ENCODE data around the gene LYST.
"Not testable (repeated sequence)": the region's sequence is repeated elsewhere in the genome, so short reads cannot be mapped to it uniquely, and the experiment has no call there.

LYST gene

GRCh38 chr1:235767795-235768194 lies 98.9 kb downstream of the LYST start:
- in situ Hi-C loops (cut with MboI; ENCODE audit: low sequenced_read_pairs), result no loop called here

GRCh38 chr1:235766794-235767285 lies 99.9 kb downstream of the LYST start:
- in situ Hi-C loops (cut with MboI; ENCODE audit: low sequenced_read_pairs), result no loop called here

DNA sequence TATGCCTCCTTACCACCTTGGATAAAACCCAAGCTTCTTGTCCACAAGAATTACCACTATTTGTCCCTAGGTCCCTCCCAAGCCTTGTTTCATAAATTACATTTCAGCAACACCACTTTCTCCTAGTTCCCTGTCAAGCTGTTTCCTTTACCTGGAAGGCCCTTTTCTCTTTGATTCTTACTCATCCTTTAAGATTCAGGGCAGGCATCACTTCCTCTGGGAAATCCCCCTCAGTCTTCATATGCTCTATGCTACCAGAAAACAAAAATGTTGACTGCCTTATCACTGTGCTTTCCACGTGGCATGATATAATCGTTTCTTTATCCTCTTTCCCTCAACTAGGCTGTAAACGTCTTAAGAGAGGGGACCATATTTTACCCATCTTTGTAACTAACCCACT lies 102.7 kb downstream of the LYST start:
- in situ Hi-C loops (cut with MboI; ENCODE audit: low sequenced_read_pairs), result no loop called here

DNA sequence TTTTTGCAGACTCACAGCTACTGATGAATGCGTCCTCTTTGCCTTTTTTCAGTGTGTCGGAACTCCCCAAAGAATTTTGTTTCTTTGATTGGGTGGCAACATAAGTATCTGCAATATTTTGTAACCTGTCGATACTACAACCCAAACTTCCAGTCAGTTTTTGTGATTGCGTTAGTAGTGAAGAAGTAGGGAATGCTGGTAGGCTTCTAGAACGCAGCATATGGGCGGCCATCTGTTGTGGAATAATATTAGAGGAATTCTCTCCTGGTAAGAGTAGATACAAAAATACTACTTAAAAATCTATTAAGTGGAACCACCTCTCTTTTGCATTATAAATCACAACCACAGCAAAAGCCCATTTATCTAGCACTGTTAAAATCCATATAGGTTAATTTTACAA lies 107.4 kb downstream of the LYST start:
- in situ Hi-C loops (cut with MboI; ENCODE audit: low sequenced_read_pairs), result no loop called here

- in situ Hi-C loops (cut with MboI; ENCODE audit: low sequenced_read_pairs), result no loop called here
Observed at GRCh38 chr1:235758931-235759330, 107.8 kb downstream of the LYST start.

DNA sequence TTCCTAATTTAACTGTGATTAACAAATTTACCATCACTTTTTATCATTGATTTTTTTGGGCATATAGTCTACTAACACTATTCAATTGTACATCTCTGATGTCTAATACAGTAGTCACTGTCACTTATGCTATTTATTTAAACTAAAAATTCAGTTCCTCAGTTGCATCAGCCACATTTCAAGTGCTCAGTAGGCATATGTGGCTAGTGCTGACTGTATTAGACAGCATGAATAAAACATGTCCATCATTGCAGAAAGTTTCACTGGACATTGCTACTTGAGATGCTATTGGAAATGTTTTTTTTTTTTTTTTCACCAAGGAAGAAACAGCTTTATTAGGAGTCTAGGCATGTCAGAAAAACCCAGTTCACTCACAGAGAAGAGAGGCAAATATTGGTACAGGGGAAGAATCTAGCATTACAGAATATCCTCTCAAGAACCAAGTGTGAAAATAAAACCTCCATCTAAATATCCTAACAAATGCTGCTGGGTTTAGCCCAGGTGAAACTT lies 109.1 kb downstream of the LYST start:
- in situ Hi-C loops (cut with MboI; ENCODE audit: low sequenced_read_pairs), result no loop called here

GRCh38 chr1:235754186-235754585 lies 112.5 kb downstream of the LYST start:
- in situ Hi-C loops (cut with MboI; ENCODE audit: low sequenced_read_pairs), result not testable (repeated sequence)

- in situ Hi-C loops (cut with MboI; ENCODE audit: low sequenced_read_pairs), result no loop called here
Observed at GRCh38 chr1:235749755-235750300, 116.9 kb downstream of the LYST start.

- in situ Hi-C loops (cut with MboI; ENCODE audit: low sequenced_read_pairs), result no loop called here
Observed at GRCh38 chr1:235748747-235749146, 118.0 kb downstream of the LYST start.

- in situ Hi-C loops (cut with MboI; ENCODE audit: low sequenced_read_pairs), result no loop called here
Observed at GRCh38 chr1:235746245-235746644, 120.5 kb downstream of the LYST start.

- in situ Hi-C loops (cut with MboI; ENCODE audit: low sequenced_read_pairs), result no loop called here
Observed at GRCh38 chr1:235745503-235746136, 121.1 kb downstream of the LYST start.

- in situ Hi-C loops (cut with MboI; ENCODE audit: low sequenced_read_pairs), result no loop called here
Observed at GRCh38 chr1:235742914-235743599, 123.6 kb downstream of the LYST start.

DNA sequence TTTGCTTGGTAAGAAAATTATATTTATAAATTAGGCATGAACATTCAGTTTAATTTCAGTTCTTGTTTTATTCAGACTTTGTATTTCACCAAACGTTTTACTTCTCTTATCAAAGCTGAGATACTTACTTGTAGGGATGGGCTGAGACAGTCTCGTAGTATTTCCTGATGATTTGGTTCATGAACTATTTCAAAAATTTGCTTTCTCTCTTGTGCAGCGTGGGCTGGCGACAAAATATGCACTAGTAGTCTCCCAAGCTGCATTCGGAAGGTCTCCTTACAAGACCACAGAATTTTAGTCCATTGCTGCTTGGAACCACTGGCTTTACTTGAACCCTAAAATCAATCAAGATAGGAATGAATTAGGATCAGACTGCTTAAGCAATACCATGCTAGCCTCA lies 125.4 kb downstream of the LYST start:
- in situ Hi-C loops (cut with MboI; ENCODE audit: low sequenced_read_pairs), result no loop called here

- in situ Hi-C loops (cut with MboI; ENCODE audit: low sequenced_read_pairs), result loop anchor here (10.0 kb wide), 1 partner anchor 225 kb away; no protein-coding TSS in a partner anchor
Observed at GRCh38 chr1:235739631-235740030, 127.1 kb downstream of the LYST start.

DNA sequence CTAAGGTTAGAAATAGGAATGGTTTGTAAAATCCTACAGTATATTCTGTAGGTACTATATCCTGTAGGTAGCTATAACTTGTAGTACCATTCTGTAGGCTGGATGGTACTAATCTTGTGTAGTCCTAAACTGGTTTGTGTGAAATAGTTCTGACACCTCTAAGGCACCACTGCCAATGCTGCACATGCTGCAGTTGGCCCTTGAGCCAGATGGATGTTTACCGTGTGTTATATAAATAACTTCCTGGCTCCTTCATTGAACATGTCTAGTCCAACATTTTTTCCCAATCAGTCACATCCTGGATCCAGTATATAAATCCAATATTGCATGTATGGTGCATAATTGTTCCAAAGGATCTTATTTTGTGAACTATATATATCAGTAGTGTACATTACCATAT lies 127.6 kb downstream of the LYST start:
- in situ Hi-C loops (cut with MboI; ENCODE audit: low sequenced_read_pairs), result loop anchor here (10.0 kb wide), 1 partner anchor 224 kb away; no protein-coding TSS in a partner anchor

DNA sequence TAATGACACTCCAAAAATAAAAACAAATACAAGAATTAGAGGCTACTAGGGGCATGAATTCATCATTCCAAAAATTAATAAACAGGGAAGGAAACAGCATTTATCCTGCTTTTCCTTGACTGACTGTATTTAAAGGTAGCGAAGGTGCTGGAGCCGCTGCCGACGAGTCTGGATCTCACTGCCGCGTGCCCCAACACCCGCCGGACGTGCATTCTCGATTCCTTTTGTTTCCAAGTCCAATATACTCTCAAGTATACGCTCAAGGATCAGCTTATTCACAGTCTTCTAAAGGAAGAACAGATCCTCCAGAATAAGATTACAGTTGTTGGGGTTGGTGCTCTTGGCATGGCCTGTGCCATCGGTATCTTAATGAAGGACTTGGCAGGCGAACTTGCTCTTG lies 129.0 kb downstream of the LYST start:
- in situ Hi-C loops (cut with MboI; ENCODE audit: low sequenced_read_pairs), result loop anchor here (10.0 kb wide), 1 partner anchor 223 kb away; no protein-coding TSS in a partner anchor

DNA sequence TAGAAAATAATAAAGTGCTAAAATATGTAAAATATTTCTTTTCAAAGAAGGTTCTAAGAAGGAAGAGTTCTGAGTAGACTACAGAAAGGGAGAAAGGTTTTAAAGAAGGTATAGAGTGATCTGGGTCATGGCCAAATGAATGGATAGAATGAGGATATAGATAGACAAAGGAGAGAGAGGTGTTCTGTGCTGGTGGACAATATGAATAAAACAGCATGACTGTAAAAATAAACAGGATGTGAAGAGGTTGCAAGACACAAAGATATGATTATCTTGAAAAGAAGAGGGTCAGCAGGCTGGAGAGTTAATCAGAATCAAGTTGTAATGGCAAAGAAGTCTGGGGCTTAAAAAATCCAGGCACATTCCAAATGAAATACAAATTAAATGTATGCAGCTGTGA lies 130.4 kb downstream of the LYST start:
- in situ Hi-C loops (cut with MboI; ENCODE audit: low sequenced_read_pairs), result loop anchor here (10.0 kb wide), 1 partner anchor 221 kb away; no protein-coding TSS in a partner anchor

DNA sequence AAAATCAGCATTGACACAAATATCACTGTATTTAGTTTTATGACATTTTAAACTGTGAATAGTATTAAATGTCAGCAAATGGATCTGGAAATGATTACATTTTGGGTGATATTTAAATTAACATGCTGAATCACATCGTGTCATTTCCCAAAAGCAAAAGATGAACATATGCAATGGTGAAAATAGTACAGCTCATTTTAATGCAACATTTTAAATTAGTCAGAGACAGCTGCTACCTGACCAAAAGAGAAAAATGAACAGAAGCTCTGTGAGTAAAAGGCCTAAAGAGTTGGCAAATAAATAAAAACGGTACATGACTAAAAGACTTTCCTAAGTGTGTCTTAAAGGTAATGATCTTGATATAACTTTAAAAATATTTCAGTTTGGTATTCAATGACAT lies 131.1 kb downstream of the LYST start:
- in situ Hi-C loops (cut with MboI; ENCODE audit: low sequenced_read_pairs), result loop anchor here (10.0 kb wide), 1 partner anchor 221 kb away; no protein-coding TSS in a partner anchor

DNA sequence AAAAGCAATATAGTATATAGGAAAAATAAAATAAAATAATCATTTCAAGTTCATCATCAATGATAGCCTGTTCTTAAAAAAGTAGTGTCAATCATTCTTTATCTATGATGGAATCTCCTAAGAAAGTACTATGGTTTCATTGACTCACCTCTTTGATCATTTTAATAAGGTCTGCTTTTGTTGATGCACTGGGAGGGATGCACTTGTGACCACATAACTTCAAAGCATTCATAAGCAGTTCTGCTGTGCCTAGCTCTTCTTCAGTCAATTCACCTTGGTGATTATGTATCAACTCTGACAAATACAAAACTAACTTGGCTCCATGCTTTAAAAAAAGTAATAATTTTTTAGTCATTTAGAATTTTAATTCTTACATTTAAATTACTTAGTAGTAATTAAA lies 132.4 kb downstream of the LYST start:
- in situ Hi-C loops (cut with MboI; ENCODE audit: low sequenced_read_pairs), result loop anchor here (10.0 kb wide), 1 partner anchor 220 kb away; no protein-coding TSS in a partner anchor

- in situ Hi-C loops (cut with MboI; ENCODE audit: low sequenced_read_pairs), result loop anchor here (10.0 kb wide), 1 partner anchor 215 kb away; no protein-coding TSS in a partner anchor
Observed at GRCh38 chr1:235730007-235730406, 136.7 kb downstream of the LYST start.

DNA sequence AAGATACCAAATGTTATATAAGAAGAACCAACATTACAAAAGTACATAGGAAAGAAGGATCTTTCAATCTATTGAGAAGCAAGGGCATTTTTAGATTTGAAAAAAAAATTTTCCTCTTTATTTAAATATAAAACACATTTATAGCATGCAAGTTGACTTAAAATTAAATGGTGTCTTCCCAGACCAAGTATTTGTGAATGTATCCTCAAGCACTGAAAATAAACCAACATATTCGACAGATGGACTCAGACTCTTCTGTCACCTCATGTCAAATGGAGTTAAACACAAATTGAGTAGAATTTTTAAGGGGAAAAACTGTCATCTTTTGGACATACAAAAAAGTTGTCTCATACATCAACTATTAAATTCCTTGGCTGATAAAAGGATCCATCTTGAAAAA lies 140.1 kb downstream of the LYST start:
- in situ Hi-C loops (cut with MboI; ENCODE audit: low sequenced_read_pairs), result no loop called here

DNA sequence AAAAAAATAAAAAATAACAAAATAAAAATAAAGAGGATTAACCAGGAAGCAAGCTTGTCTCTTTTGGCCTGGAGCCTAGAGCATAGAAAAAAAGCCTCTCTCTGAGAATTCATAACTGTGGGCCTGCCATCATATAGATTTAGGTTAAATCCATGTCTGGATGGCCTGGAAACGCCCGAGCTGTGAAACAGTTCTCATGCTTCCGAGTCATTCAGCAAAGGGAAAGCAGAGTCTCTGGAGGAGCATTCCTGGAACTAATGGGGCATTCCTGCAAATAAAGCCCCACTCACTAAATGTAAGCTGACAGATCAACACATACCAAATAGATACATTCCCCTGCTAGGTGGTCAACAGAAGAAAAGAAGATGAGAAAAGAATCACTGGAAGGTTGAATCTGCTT lies 141.3 kb downstream of the LYST start:
- in situ Hi-C loops (cut with MboI; ENCODE audit: low sequenced_read_pairs), result no loop called here
